Suppressor macrophage treated with lipopolysaccharide for 4 hours (primary cell): Measurements from ENCODE around the gene OLFM4.
"Not testable (repeated sequence)": the region's sequence is repeated elsewhere in the genome, so short reads cannot be mapped to it uniquely, and the experiment has no call there.

Experiments
- DNase-seq: peaks from one replicate; pipeline ENCODE4 v3.0.0-alpha.2; 2020

OLFM4 gene, protein sequence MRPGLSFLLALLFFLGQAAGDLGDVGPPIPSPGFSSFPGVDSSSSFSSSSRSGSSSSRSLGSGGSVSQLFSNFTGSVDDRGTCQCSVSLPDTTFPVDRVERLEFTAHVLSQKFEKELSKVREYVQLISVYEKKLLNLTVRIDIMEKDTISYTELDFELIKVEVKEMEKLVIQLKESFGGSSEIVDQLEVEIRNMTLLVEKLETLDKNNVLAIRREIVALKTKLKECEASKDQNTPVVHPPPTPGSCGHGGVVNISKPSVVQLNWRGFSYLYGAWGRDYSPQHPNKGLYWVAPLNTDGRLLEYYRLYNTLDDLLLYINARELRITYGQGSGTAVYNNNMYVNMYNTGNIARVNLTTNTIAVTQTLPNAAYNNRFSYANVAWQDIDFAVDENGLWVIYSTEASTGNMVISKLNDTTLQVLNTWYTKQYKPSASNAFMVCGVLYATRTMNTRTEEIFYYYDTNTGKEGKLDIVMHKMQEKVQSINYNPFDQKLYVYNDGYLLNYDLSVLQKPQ

DNA sequence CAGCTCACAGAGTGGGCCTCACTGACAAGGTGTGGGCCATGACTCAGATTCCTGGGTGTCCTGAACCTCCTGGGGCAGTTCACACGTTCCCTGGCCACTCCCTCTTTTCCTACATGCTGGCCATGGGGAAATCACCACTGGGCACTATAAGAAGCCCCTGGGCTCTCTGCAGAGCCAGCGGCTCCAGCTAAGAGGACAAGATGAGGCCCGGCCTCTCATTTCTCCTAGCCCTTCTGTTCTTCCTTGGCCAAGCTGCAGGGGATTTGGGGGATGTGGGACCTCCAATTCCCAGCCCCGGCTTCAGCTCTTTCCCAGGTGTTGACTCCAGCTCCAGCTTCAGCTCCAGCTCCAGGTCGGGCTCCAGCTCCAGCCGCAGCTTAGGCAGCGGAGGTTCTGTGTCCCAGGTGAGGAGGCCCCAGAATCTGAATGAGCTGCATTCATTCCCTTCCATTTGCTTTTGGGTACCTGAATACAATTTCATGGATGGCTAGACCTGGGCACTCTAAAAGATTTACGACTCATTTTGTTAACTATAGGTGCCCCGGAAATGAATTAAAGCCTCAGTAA is at the start of gene OLFM4:
Gene OLFM4 (plus strand): TSS at position 177 of the 567 bp plus-strand sequence. CDS start 24 bp downstream, at position 201.
- no peak for DNase-seq

DNA sequence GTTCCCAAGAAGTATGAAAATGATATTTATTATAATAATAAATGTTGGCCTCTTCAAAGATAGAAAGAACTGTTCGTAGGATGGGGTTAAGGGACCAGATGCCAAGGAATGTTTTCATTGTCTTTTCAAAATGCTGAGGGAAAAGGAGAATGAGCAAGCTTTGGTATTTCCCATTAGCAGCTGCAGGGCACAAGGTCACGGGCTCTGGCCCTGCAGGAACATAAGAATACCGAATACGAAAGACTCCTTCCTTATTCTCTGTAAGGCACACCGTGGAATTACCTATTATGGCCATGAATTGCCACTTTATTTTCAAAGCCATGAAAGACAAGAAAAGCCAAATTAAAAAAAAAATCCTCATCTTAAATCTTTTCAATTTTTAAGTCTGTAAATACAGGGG is 49.6 kb upstream of the OLFM4 start:
- DNase-seq, result no peak

DNA sequence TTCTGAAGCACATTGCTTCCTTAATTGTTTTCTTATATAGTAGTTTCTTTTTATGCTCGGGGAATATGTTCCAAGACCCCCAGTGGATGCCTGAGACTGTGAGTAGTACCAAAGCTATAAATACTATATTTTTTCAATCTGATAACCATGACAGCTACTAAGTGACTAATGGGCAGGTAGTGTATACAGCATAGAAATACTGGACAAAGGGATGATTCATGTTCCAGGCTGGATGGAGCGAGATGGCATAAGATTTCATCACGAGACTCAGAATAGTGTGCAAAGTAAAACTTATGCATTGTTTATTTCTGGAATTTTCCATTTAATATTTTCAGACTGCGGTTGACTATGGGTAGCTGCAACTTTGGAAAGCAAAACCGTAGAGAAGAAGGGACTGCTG is 47.9 kb upstream of the OLFM4 start:
- DNase-seq, result no peak

DNA sequence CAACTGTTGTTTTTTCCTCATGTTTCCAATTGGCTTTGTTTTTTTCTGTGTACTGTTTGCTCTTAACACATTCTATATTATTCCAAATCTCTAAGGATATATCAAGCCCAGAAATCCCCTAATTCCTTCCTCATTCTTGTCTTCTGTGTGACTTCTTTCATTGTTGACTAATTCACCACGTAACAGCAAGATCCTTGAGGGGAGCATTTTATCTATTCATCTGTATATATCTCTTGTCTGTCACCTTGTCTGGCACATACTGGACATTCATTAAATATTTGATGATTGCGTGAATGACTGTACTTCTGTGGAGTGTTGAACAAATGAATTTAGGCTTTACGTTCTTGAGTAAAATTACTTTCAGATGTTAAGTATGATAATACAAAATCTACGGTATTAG is 44.8 kb upstream of the OLFM4 start:
- no peak for DNase-seq

DNA sequence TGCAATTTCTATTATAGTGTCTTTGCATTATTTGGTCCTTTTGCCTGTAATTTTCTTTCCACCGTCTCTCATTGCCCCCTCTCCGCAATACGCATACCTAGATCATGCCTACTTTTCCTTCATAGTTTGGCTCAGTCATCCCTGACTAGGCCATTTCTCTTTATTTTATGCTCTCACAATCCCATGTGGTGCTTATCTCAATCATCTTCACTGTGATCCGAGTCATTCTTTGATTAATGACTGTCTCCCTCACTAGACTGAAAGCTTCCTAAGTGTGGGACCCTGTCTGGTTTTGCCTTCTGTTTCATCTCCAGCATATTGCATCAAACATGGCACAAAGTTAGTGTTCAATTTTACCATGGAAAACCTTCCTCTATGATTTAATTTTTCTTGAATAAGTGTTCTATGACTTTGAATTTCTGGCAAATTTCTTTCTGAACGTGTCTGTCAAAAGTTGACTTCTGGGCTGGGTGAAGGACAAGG is 43.7 kb upstream of the OLFM4 start:
- DNase-seq, result no peak

DNA sequence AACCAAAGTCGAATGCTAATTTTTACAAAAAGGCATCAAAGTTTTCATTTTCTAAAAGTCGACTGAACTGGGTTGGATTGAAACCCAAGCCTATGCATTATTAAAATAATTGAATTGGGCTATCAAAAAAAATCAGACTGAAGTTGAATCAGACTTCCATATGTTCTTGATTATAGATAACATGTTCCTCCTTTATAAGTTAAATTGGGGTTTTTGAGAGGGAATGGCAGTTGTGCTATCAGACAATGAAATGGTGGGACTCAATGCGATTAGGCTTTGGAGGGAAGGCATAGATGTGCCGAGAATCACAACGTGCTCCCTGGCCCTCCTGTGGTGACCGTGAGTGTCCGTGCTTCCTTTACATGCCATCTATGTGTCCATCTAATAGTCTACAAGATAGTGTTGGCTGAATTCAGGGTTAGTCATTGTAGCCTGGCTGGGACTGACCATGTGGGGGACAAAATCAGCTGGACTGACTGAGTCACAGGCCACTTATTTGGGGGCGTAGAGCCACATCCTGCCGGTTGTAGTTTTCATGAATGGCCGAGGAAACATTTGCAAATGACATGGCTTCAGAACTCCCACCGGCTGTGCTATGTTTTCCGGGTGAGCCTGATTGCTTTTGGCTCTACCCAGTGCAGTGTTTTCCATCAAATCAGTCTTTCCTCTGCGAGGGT is 37.1 kb upstream of the OLFM4 start:
- DNase-seq, result no peak

DNA sequence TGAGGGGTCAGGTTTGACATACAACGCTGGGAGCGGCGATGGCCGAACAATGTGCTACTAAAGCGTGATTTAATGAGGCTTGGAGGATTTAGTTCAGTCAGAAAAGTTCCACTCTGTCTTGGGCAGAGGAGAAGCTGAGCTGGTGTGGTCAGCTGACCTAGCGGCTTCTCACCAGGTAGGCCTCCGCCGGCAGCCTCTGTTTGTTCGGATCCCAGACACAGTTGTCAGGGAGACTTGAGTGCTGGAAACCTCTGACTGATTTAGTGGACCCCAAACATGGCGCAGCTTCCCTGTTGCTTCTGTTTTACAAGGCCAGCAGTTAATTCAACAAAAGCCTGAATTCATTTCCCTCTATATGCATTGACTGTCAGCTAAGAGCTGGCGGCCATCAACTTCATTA is 36.5 kb upstream of the OLFM4 start:
- no peak for DNase-seq

DNA sequence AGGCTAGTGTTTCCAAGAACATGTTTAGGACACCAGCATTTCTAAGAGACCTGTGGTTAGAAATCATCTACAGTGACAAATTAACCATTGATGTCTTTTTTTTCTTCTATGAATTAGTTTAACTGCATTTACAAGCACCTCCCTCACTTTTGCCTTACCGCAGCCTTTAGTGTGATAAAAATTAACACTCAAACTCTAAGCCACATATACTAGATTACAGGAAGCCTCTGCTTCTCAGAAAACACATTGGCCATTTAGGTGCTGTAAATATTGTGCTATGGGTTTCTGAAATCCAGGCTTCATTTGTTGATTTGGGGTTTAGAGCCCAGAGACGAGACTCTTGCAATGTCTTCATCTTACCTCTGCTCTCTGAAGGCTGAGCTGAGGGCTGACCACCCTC is 34.6 kb upstream of the OLFM4 start:
- DNase-seq, result no peak

DNA sequence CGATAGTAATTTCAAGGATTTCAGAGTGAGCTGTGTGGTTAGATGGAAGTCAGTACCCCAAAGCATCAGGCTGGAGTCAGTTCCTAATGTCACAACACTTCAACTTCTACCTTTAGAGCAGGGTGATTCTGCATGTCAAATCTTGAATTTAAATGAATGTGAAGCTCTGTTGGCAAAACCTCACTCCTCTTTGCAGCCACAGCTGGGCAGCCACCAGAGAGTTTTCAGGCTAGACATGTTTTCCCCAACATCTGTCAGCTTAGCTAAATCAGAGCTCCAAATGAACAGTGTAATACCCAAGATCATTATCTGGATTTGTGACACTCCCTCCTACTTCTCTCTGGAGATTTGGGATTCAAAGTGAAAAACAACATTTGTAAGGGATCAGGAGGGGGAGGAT is 33.7 kb upstream of the OLFM4 start:
- DNase-seq, result no peak

DNA sequence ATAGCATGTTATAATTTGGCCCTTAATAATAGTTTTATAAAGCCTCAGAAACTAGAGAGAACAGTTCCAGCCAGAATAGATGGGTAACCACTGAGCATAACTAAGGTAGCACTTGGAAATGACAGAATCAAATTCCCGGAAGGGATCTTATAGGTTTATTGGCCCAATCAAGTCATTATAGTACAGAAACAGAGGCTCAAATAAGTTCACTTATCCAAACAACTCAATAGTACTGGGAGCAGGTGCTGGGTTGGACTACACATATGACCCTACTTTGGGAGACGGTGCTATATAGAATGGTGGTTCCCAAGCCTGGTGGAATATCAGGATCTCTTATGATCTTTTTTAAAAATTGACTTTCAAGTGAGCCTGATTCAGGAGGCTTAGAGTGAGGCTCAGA is 32.7 kb upstream of the OLFM4 start:
- DNase-seq, result no peak

DNA sequence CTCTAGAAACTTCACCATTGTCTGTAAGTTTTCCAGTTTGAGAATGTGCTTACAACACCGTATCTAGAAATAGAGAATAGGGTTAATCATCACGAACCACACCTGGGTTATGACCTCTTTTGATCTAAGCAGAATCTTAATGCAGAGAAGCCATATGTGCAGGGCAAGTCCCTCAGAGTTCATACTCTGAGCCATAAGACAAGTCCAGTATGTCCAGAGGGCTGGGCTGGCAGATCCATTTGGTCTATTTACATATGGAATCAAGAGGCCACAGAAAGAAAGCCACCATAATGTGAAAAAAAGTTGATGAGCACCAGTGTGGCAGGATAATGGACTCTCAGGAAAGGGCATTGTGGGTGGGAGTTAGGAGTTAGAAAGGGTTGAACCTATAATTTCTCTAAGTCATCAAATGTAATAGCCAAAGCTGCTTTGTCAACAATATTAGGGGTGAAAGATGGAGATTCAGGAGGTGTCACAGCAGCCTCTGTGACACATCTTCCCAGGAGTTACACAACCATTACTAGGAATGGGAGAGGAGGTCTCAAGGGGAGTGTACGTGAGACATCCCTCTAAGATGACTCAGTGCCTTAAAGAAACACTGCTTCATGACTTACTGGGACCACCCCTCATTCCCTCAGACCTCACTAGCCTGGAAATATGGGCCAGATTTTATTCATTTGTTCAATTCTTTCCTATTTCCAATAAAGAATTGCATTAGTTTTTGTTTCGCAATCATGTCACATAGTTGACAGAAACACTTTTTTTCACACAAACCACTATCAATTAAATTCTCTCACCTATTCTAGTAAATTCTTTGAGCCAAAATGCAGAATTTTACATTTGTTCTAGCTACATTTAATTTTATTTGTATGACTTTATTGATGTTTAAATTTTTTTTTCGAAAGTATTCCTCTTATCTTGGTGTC is 30.4 kb upstream of the OLFM4 start:
- DNase-seq, result no peak

DNA sequence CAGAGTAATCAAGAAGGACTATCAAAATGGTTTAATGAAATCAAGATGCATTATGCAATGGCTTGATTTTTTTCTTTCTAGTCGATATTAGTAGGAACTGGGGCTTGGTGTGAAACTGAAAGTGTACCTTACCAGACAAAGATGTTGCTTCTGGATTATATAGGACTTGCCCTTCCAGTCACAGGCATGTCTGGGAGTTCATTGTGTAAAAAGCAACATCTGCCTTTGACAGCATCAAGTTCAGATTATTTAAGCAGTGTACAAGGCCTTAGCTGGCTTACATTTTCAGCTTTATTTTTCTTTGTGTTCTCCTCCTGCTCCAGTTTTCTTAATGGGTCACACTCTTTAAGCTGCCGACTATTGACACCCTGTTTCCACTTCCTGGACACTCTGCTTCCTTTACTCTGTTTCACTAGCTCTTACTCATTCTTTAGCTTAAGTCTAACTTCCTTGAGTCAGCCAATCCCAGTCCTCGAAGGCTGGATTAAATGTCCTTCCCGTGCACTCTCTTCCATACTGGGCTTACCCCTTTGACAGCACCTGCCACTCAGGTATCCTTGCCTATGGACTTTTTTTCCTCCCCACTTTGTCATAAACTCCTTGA is 29.4 kb upstream of the OLFM4 start:
- DNase-seq, result peak; percentile 1

DNA sequence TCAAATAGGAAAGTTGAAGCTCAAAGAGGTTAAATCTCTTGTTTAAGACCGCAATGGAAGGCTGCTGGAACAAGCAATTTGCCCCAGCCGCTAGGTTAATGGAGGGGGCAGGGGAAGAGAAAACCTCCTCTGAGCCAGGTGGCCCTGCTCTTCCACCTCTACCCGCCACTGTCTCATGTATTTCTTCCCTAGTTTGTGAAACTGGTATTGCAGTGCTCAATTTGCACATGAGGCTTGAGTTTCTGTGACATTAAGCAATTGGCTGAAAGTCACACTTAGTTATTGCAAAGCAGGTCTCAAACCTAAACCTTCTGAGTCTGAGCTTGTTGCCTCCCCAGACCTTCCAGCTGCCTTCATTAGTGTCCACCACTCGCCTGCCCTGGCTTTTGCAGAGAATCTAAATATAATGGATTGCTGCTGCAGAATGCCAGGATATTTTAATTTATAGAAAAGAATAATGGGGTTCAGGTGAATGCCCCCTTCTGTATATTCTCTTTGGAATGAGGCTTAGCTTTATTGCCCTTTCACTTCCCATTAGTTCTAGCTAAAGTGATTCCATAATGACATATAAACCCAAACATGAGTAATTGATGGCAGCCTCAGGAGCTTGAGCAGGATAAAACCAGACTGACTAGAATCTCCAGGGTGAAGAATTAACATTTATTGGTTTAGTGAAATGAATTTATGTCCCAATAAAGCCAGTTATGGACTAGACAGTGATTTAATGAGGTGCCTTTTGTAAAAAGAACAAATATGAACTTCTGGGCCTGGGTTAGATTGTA is 27.0 kb upstream of the OLFM4 start:
- no peak for DNase-seq

DNA sequence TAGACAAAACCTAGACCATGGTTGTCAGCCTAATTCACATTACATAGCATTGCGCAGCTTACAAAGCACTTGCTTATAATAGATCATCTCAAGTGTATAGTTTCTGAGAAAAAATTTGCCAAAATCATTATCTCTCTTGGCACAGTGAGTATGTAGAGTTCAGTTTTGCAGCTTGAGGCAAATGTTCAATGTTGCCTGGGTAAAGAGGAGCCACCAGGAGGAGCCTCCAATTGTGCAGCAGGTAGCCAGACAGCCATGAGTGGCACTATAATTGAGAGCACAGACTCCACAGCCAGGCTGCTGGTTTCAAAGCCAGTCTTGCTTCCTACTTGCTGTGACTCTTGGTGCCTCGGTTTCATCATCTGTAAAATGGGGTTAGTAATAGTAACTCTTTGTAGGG is 24.0 kb upstream of the OLFM4 start:
- DNase-seq, result no peak

DNA sequence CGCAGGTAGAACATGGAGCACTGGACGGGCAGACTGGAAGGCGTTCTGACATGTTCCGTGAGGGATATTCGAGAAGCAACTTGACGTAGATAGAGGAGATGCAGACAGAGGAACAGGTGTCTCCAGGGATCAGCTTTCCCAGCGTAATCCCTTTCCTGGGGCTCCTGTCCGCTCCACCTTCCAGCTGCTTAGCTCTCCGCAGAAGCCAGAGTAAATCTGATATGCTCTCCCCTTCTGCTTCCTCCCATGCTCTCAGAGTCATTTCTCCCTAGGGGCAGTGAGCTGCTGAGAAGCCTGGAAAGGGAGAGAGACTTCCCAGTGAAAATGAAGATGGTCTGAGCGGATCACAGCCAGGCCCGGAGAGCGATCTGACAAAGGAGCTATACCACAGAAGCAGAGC is 23.0 kb upstream of the OLFM4 start:
- DNase-seq, result no peak

DNA sequence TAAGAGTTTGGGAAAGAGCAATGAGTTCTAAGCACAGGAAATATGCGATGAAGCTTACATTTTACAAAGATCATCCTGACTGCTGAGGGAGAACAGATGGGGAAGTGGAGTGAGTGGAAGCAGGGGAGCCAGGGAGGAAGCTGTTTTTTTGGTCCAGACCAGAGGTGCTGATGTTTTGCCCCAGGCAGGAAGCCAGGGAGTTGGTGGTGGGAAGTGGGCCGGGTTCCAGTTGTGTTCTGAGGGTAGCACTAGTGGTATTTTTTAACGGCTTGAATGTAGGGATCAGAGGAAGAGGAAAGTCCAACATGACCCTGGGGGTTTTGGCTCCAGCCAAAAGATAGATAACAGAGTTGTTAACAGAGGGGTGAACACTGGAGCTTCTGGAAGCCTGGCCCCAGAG is 20.7 kb upstream of the OLFM4 start:
- no peak for DNase-seq

DNA sequence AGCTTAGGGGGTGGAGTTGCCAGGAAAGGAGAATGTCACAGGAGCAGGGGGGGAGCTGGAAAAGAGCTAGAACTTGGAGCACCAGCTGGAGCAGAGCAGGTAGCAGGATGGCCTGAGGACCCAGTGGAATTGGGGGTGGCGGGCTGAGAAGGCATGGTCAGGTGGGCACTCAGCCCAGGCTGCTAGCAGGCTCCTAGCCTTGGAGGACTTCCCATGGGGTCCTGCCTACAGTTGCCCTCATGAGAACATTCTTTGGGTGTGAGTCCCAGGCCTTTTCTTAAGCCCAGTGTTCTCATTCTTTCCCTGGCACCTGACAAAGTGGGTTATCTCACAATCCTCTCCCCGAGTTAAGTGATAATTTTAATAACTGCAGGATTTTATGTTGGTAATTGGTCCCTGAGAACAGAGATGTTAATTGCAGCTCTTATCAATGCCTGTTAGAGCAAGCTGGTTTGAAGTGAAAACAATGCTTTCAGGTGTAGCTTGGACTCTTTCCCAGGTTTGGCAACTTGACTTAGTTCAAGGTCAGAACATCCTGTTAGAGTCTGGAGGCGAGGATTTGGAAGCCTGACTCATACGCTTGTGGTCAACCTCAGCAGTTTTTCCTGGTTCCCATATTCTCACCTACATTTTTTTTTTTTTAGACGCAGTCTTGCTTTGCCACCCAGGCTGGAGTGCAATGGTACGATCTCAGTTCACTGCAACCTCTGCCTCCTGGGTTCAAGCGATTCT is 18.1 kb upstream of the OLFM4 start:
- DNase-seq, result no peak

DNA sequence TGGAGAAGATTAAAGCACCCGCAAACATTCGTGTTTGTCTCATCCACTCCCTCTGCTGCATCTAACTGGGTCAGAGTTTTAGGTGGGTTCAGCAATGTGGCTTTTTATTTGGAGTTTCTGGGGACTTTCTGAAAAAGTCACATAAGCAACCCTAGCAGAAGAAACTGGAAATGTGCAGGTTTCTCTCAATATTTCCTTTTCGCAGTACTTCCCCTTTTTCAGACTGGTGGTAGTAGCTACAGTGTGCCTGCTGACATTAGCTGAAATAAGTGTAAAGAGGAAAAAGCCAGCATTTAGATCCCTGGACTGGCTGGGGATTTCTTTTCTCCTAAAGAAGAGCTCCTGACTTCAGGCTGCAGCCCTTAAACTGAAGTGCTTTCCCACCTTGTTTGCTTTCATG is 15.9 kb upstream of the OLFM4 start:
- DNase-seq, result peak; percentile 27

DNA sequence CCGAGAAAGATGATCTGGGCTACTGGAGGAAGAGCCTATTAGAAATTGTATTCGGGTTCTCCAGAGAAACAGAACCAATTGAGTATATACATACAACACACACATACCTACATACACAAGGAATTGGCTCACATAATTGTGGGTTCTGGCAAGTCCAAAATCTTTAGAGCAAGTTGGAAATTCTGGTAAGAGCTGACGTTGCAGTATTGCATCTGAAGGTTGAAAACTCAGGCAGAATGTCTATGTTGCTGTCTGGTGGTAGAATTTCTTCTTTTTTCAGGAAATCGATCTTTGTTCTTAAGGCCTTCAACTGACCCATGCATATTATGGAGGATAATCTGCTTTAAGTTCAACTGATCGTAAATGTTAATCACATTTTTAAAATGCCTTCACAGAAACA is 15.5 kb upstream of the OLFM4 start:
- DNase-seq, result no peak

DNA sequence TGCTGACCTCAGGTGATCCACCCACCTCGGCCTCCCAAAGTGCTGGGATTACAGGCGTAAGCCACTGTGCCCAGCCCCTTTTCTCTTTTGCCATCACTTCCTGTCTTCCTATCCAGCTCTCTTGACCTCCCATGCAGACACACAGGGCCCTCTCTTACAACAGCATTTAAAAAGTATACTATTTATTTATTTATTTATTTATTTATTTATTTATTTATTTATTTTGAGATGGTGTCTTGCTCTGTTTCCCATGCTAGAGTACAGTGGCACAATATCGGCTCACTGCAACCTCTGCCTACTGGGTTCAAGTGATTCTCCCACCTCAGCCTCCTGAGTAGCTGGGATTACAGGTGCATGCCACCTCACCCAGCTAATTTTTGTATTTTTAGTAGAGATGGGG is 14.6 kb upstream of the OLFM4 start:
- DNase-seq, result not testable (repeated sequence)
